ENCODE results near the gene MAPKAP1.

- no peak for TF ChIP-seq ZNF263 (CRISPR knock-in tag; IDR thresholded peaks at IDR 0.05)
- no peak for TF ChIP-seq ZNF275 (CRISPR knock-in tag; IDR thresholded peaks at IDR 0.05; ENCODE audit: borderline replicate concordance)
- no peak for TF ChIP-seq ELF4 (CRISPR knock-in tag; IDR thresholded peaks at IDR 0.05; ENCODE audit: borderline replicate concordance)
- no peak for TF ChIP-seq NR2C2 (CRISPR knock-in tag; IDR thresholded peaks at IDR 0.05; ENCODE audit: borderline replicate concordance)
- TF ChIP-seq CCDC6 (CRISPR knock-in tag; IDR thresholded peaks at IDR 0.05) = no peak
Measured at GRCh38 chr9:125634040-125634717, 72.8 kb downstream of the MAPKAP1 start.

Measured in HepG2 (cell line).